Fibroblast of pulmonary artery (primary cell): Measurements from ENCODE around the gene IL22.

ENCODE experiments used
- DNase-seq: peaks from one replicate; pipeline ENCODE4 v3.0.0-alpha.2; 2010; ENCODE audit warnings: low read depth
- H3K4me3 ChIP-seq: replicated peaks from 2 replicates; pipeline ENCODE4 v1.5.1; 2011; ENCODE audit warnings: low read depth, mild to moderate bottlenecking, control low read depth, low read length, moderate library complexity
- CTCF ChIP-seq: IDR thresholded peaks from 2 replicates; pipeline ENCODE4 v1.5.1; 2011; ENCODE audit warnings: mild to moderate bottlenecking, control low read depth, low read length, inconsistent platforms; ENCODE audit errors: missing control alignments

The IL22 gene

GRCh38 chr12:68206446-68206845 is 47.0 kb downstream of the IL22 start:
- no peak overlapping the region for H3K4me3 ChIP-seq
- no peak for TF ChIP-seq CTCF
- no peak for DNase-seq

GRCh38 chr12:68203460-68203875 is 49.9 kb downstream of the IL22 start:
- DNase-seq = no peak
- H3K4me3 ChIP-seq = no peak overlapping the region
- no peak for TF ChIP-seq CTCF

- H3K4me3 ChIP-seq = no peak overlapping the region
- no peak for DNase-seq
- TF ChIP-seq CTCF = no peak
Measured at GRCh38 chr12:68200854-68201253, 52.5 kb downstream of the IL22 start.

GRCh38 chr12:68199127-68199526 is 54.3 kb downstream of the IL22 start:
- DNase-seq = no peak
- no peak for TF ChIP-seq CTCF
- H3K4me3 ChIP-seq = no peak overlapping the region

GRCh38 chr12:68198507-68199086 is 54.8 kb downstream of the IL22 start:
- no peak for DNase-seq
- no peak overlapping the region for H3K4me3 ChIP-seq
- TF ChIP-seq CTCF = no peak
